Astrocyte (in vitro differentiated cells and primary cell): ENCODE measurements around the gene CHST11. TPM values are rescaled to one million over a fixed set of nuclear protein-coding genes. Genes with fewer than 3 reads are reported as not detected.

Source experiments
- DNase-seq: peaks from one replicate; pipeline ENCODE4 v3.0.0-alpha.2; 2010; ENCODE audit warnings: low read depth
- FAIRE-seq: peaks from 2 replicates; lab custom pipeline; 2011; peaks lifted over from hg19 to GRCh38; lab: Jason Lieb, UNC
- H2AFZ ChIP-seq: 2 replicates; pipeline ENCODE4 v1.6.0; 2012; ENCODE audit warnings: low read depth, low read length, inconsistent platforms
- H3K27ac ChIP-seq: 2 replicates; pipeline ENCODE4 v1.5.1; 2011; ENCODE audit warnings: low read depth, low read length, inconsistent platforms
- H3K27me3 ChIP-seq: 2 replicates; pipeline ENCODE4 v1.6.0; 2011; ENCODE audit warnings: low read length, inconsistent platforms; ENCODE audit not compliant: insufficient read depth
- H3K36me3 ChIP-seq: 2 replicates; pipeline ENCODE4 v1.5.1; 2011; ENCODE audit warnings: low read length, inconsistent platforms; ENCODE audit not compliant: insufficient read depth
- H3K4me1 ChIP-seq: 2 replicates; pipeline ENCODE4 v1.5.1; 2011; ENCODE audit warnings: low read length, inconsistent platforms; ENCODE audit not compliant: insufficient read depth
- H3K4me2 ChIP-seq: 2 replicates; pipeline ENCODE4 v1.6.0; 2012; ENCODE audit warnings: low read length, inconsistent platforms
- H3K4me3 ChIP-seq: 2 replicates; pipeline ENCODE4 v1.5.1; 2011; ENCODE audit warnings: low read depth, mild to moderate bottlenecking, low read length, inconsistent platforms; ENCODE audit not compliant: insufficient read depth
- H3K79me2 ChIP-seq: 2 replicates; pipeline ENCODE4 v1.6.0; 2012; ENCODE audit warnings: mild to moderate bottlenecking, low read length, inconsistent platforms; ENCODE audit not compliant: insufficient read depth
- H3K9ac ChIP-seq: 2 replicates; pipeline ENCODE4 v1.6.0; 2012; ENCODE audit warnings: mild to moderate bottlenecking, low read length, inconsistent platforms
- H3K9me3 ChIP-seq: 2 replicates; pipeline ENCODE4 v1.5.1; 2012; ENCODE audit warnings: low read depth, mild to moderate bottlenecking, low read length, inconsistent platforms; ENCODE audit not compliant: insufficient read depth
- H4K20me1 ChIP-seq: 2 replicates; pipeline ENCODE4 v1.6.0; 2012; ENCODE audit warnings: low read length, inconsistent platforms; ENCODE audit not compliant: insufficient read depth
- H3K27ac Mint-ChIP-seq: one replicate; pipeline ENCODE4 v1.8.0; 2021; ENCODE audit warnings: mild to moderate bottlenecking, mixed read lengths; ENCODE audit not compliant: unreplicated experiment
- H3K27me3 Mint-ChIP-seq: one replicate; pipeline ENCODE4 v1.8.0; 2021; ENCODE audit warnings: low read depth, mixed read lengths; ENCODE audit not compliant: unreplicated experiment
- H3K36me3 Mint-ChIP-seq: one replicate; pipeline ENCODE4 v1.8.0; 2021; ENCODE audit warnings: low read depth, mixed read lengths; ENCODE audit not compliant: unreplicated experiment
- H3K4me1 Mint-ChIP-seq: one replicate; pipeline ENCODE4 v1.8.0; 2021; ENCODE audit warnings: low read depth, mixed read lengths; ENCODE audit not compliant: unreplicated experiment
- H3K4me3 Mint-ChIP-seq: one replicate; pipeline ENCODE4 v1.8.0; 2021; ENCODE audit warnings: mild to moderate bottlenecking, moderate library complexity, mixed read lengths; ENCODE audit not compliant: unreplicated experiment
- H3K9me3 Mint-ChIP-seq: one replicate; pipeline ENCODE4 v1.8.0; 2021; ENCODE audit warnings: mild to moderate bottlenecking, mixed read lengths; ENCODE audit not compliant: unreplicated experiment
- CTCF ChIP-seq: IDR thresholded peaks from 2 replicates; pipeline ENCODE4 v1.5.1; 2011; ENCODE audit warnings: low read depth, mild to moderate bottlenecking, inconsistent platforms, low read length, moderate library complexity; ENCODE audit not compliant: insufficient read depth
- EZH2 ChIP-seq: IDR thresholded peaks from 2 replicates; pipeline ENCODE4 v1.6.1; 2012; ENCODE audit warnings: mild to moderate bottlenecking, low read length, inconsistent platforms; ENCODE audit not compliant: insufficient read depth
- total RNA-seq: library from RNA; stranded (reverse); gene quantifications from 2 replicates; pipeline ENCODE4 v1.2.1, GENCODE V29; 2021

CHST11 gene
- total RNA-seq, 1 donor from 2014 or later: 30.2 TPM

DNA sequence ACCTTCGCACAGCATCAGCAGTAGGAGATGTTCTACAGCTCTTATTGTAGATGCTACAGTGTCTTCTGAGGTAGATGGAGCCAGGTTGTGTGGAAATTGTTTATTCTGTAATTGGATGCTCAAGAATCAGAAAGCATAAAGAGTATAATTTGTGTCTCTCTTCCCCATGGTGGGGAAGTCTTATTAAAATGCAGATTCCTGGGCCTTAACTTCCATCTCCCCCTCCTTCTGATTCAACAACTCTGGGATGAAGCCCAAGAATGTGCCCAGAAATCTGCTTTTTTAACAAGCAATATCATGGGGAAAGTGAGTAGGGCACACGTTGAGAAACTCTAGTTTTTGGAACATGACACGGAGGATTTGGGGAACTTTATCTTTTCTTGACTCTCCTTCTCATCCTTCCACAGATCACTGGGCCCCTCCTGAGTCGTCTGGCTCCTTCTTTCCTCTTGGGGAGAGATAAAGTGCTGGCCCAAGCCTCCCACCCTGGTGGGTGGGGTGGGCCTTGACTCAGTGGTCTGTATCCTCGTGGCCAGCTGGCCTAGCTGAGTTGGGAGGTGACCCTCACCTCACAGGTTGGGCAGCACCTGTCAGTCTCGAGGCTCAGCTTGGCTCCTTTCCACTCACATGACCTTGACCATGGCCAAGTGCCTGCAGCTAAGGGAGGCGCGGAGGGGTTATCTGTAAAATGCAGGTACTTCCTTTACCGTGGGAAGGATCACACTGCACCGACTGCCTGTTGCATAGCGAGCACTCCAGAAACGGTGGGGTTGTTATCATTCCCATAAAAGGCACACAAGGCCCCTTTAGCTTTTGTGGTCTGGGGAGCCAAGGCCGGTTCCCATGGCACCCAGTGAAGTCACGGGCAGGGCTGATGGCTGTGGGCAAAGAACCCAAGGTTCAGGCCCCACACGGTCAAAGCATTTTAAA lies 141.9 kb downstream of the CHST11 start:
- no peak overlapping the region for H2AFZ ChIP-seq

GRCh38 chr12:104599272-104600035 lies 142.7 kb downstream of the CHST11 start:
- Mint-ChIP-seq H3K4me1 (peaks cover 62% of the 10 kb centered on the region), H3K27me3 (no peaks in the 10 kb centered on the region), H3K27ac (no peak overlapping the region), H3K9me3 (no peaks in the 10 kb centered on the region), H3K4me3 (no peak overlapping the region), H3K36me3 (no peaks in the 10 kb centered on the region)
- DNase-seq: no peak
- H3K4me3 ChIP-seq: no peak overlapping the region
- no peak overlapping the region for H3K9ac ChIP-seq
- TF ChIP-seq EZH2 (no peak), CTCF (no peak)
- no peak overlapping the region for H2AFZ ChIP-seq
- no peaks in the 10 kb centered on the region for H3K36me3 ChIP-seq
- peaks cover 30% of the 10 kb centered on the region for H3K79me2 ChIP-seq
- H3K9me3 ChIP-seq: no peaks in the 10 kb centered on the region
- no peak overlapping the region for H3K4me2 ChIP-seq
- H3K27ac ChIP-seq: no peak overlapping the region
- FAIRE-seq: no peak
- H4K20me1 ChIP-seq: no peaks in the 10 kb centered on the region
- H3K27me3 ChIP-seq: no peaks in the 10 kb centered on the region
- H3K4me1 ChIP-seq: peaks cover 43% of the 10 kb centered on the region

More for the DNA sequence above, 141.9 kb downstream of the CHST11 start:
- Mint-ChIP-seq H3K27ac (peak overlapping the region; percentile 23), H3K9me3 (no peaks in the 10 kb centered on the region), H3K27me3 (no peaks in the 10 kb centered on the region), H3K4me1 (peaks cover 53% of the 10 kb centered on the region), H3K36me3 (no peaks in the 10 kb centered on the region), H3K4me3 (no peak overlapping the region)
- no peak overlapping the region for H3K4me2 ChIP-seq
- no peaks in the 10 kb centered on the region for H4K20me1 ChIP-seq
- H3K36me3 ChIP-seq: no peaks in the 10 kb centered on the region
- no peaks in the 10 kb centered on the region for H3K9me3 ChIP-seq
- no peak for FAIRE-seq
- no peak for DNase-seq
- no peak overlapping the region for H3K27ac ChIP-seq
- peaks cover 34% of the 10 kb centered on the region for H3K79me2 ChIP-seq
- no peak overlapping the region for H3K4me3 ChIP-seq
- no peaks in the 10 kb centered on the region for H3K27me3 ChIP-seq
- H3K4me1 ChIP-seq: peaks cover 35% of the 10 kb centered on the region
- no peak for TF ChIP-seq EZH2
- H3K9ac ChIP-seq: no peak overlapping the region

GRCh38 chr12:104600036-104600712 lies 143.4 kb downstream of the CHST11 start:
- Histone ChIP-seq H3K9ac (no peak overlapping the region), H3K36me3 (no peaks in the 10 kb centered on the region), H4K20me1 (no peaks in the 10 kb centered on the region), H3K27ac (no peak overlapping the region), H3K4me2 (no peak overlapping the region), H3K9me3 (no peaks in the 10 kb centered on the region), H3K79me2 (peaks cover 30% of the 10 kb centered on the region), H3K4me3 (no peak overlapping the region), H3K27me3 (no peaks in the 10 kb centered on the region), H3K4me1 (peaks cover 48% of the 10 kb centered on the region), H2AFZ (no peak overlapping the region)
- DNase-seq (no peak), FAIRE-seq (no peak)
- Mint-ChIP-seq H3K9me3 (no peaks in the 10 kb centered on the region), H3K36me3 (no peaks in the 10 kb centered on the region), H3K27me3 (no peaks in the 10 kb centered on the region), H3K27ac (no peak overlapping the region), H3K4me1 (peaks cover 64% of the 10 kb centered on the region), H3K4me3 (no peak overlapping the region)
- no peak for TF ChIP-seq EZH2
- TF ChIP-seq CTCF: no peak
